HG02885 (cell line): ENCODE measurements around the gene LCN9.
"Not testable (repeated sequence)": the region's sequence is repeated elsewhere in the genome, so short reads cannot be mapped to it uniquely, and the experiment has no call there.

ENCODE experiments used
- ATAC-seq: cut with Tn5 transposase; IDR thresholded peaks from one replicate; pipeline ENCODE4 v1.9.1; 2021; ENCODE audit warnings: mild to moderate bottlenecking; ENCODE audit not compliant: unreplicated experiment, poor library complexity

The LCN9 gene

GRCh38 chr9:135669616-135670285, 6.6 kb downstream of the LCN9 start:
- ATAC-seq = no peak

- ATAC-seq = no peak
Observed at GRCh38 chr9:135670721-135671590, 7.8 kb downstream of the LCN9 start.

GRCh38 chr9:135671591-135672041, 8.5 kb downstream of the LCN9 start:
- ATAC-seq = no peak

- not testable (repeated sequence) for ATAC-seq
Observed at GRCh38 chr9:135672786-135673185, 9.7 kb downstream of the LCN9 start.

- ATAC-seq = no peak
Observed at GRCh38 chr9:135673941-135674340, 10.8 kb downstream of the LCN9 start.

GRCh38 chr9:135674977-135675376, 11.9 kb downstream of the LCN9 start:
- no peak for ATAC-seq

GRCh38 chr9:135676891-135677290, 13.8 kb downstream of the LCN9 start:
- ATAC-seq = no peak

GRCh38 chr9:135677641-135678168, 14.6 kb downstream of the LCN9 start:
- ATAC-seq = no peak

- no peak for ATAC-seq
Observed at GRCh38 chr9:135678236-135679017, 15.3 kb downstream of the LCN9 start.

- ATAC-seq = no peak
Observed at GRCh38 chr9:135680056-135680455, 16.9 kb downstream of the LCN9 start.

- no peak for ATAC-seq
Observed at GRCh38 chr9:135681161-135681560, 18.1 kb downstream of the LCN9 start.

- no peak for ATAC-seq
Observed at GRCh38 chr9:135683401-135684034, 20.4 kb downstream of the LCN9 start.

GRCh38 chr9:135684691-135685090, 21.6 kb downstream of the LCN9 start:
- no peak for ATAC-seq

- ATAC-seq = no peak
Observed at GRCh38 chr9:135687216-135687615, 24.1 kb downstream of the LCN9 start.

GRCh38 chr9:135689011-135689410, 25.9 kb downstream of the LCN9 start:
- no peak for ATAC-seq

- no peak for ATAC-seq
Observed at GRCh38 chr9:135690836-135691570, 27.9 kb downstream of the LCN9 start.

GRCh38 chr9:135692410-135692809, 29.3 kb downstream of the LCN9 start:
- ATAC-seq = no peak

- no peak for ATAC-seq
Observed at GRCh38 chr9:135693265-135693664, 30.2 kb downstream of the LCN9 start.

- no peak for ATAC-seq
Observed at GRCh38 chr9:135693771-135694170, 30.7 kb downstream of the LCN9 start.
